Caco-2 (cell line): Measurements from ENCODE around the gene NOX4. TPM values are rescaled to one million over a fixed set of nuclear protein-coding genes. Genes with fewer than 3 reads are reported as not detected.
"Not testable (repeated sequence)": the region's sequence is repeated elsewhere in the genome, so short reads cannot be mapped to it uniquely, and the experiment has no call there.

ENCODE experiments used
- BruUV-seq: library from RNA; stranded (reverse); fragments of 400-500 nt; replicated peaks from 2 replicates; lab custom pipeline; 2021; lab: Mats Ljungman, UMichigan
- CTCF ChIA-PET: fragments of 300-600 bp; sonication (Branson Sonifier 250); formaldehyde crosslinking; loops from one replicate; lab custom pipeline; 2022; ENCODE audit warnings: antibody characterized with exemption; lab: Charles Lee
- POLR2A ChIA-PET: fragments of 300-600 bp; sonication (Branson Sonifier 250); formaldehyde crosslinking; loops from one replicate; lab custom pipeline; 2022; ENCODE audit warnings: antibody characterized with exemption; lab: Charles Lee
- DNase-seq, 2 experiments: peaks; one replicate each; pipeline versions ENCODE4 v3.0.0 to v3.0.0-alpha.2; 2020 to 2022
- H3K27me3 ChIP-seq: replicated peaks from 2 replicates; pipeline ENCODE4 v1.6.0; 2011; ENCODE audit warnings: low read length; ENCODE audit not compliant: control insufficient read depth, insufficient read depth
- H3K36me3 ChIP-seq: 2 replicates; pipeline ENCODE4 v1.5.1; 2011; ENCODE audit warnings: low read length; ENCODE audit not compliant: control insufficient read depth, insufficient read depth
- H3K4me1 ChIP-seq: fragments of 250-450 bp; sonication (Bioruptor Pico); 2 replicates; pipeline ENCODE4 v1.5.1; 2020; ENCODE audit warnings: mild to moderate bottlenecking
- H3K4me3 ChIP-seq: 2 replicates; pipeline ENCODE4 v1.5.1; 2011; ENCODE audit warnings: low read depth, mild to moderate bottlenecking, control low read depth, low read length
- H3K9me3 ChIP-seq: fragments of 250-450 bp; sonication (Bioruptor Pico); 2 replicates; pipeline ENCODE4 v1.5.1; 2020; ENCODE audit warnings: mild to moderate bottlenecking, moderate library complexity
- H3K27ac Mint-ChIP-seq: one replicate; pipeline ENCODE4 v1.8.0; 2022; ENCODE audit warnings: mixed read lengths; ENCODE audit not compliant: unreplicated experiment
- H3K27me3 Mint-ChIP-seq: one replicate; pipeline ENCODE4 v1.8.0; 2022; ENCODE audit warnings: mixed read lengths; ENCODE audit not compliant: insufficient read depth, unreplicated experiment
- H3K36me3 Mint-ChIP-seq: one replicate; pipeline ENCODE4 v1.8.0; 2022; ENCODE audit warnings: mild to moderate bottlenecking, mixed read lengths; ENCODE audit not compliant: insufficient read depth, unreplicated experiment
- H3K4me1 Mint-ChIP-seq: one replicate; pipeline ENCODE4 v1.8.0; 2022; ENCODE audit warnings: low read depth, mixed read lengths; ENCODE audit not compliant: unreplicated experiment
- H3K4me3 Mint-ChIP-seq: one replicate; pipeline ENCODE4 v1.8.0; 2022; ENCODE audit warnings: mild to moderate bottlenecking, moderate library complexity, mixed read lengths; ENCODE audit not compliant: unreplicated experiment
- H3K9me3 Mint-ChIP-seq: one replicate; pipeline ENCODE4 v1.8.0; 2022; ENCODE audit warnings: mixed read lengths; ENCODE audit not compliant: unreplicated experiment
- intact Hi-C: fragments of 100-400 bp; cut with micrococcal nuclease; formaldehyde crosslinking; loops from one replicate; pipeline ENCODE4 v1.10.0; 2022; ENCODE audit not compliant: unreplicated experiment
- total RNA-seq: library from RNA; stranded (reverse); gene quantifications from 2 replicates; pipeline ENCODE4 v1.2.3, GENCODE V29; 2022
- TF ChIP-seq, protein P1 (sequence below), 2 experiments: fragments of 200-600 bp in 1 of 2; IDR thresholded peaks; 1 replicate in 1 of 2; 2 replicates in 1 of 2; pipeline versions ENCODE4 v1.5.1 to v1.8.0; 2011 to 2022; ENCODE audit warnings: antibody characterized with exemption in 1 of 2, control low read depth in 1 of 2, inconsistent platforms in 1 of 2, low read depth in 1 of 2, low read length in 1 of 2, mild to moderate bottlenecking in 1 of 2, moderate library complexity in 1 of 2; ENCODE audit not compliant: insufficient read depth in 1 of 2, severe bottlenecking in 1 of 2, unreplicated experiment in 1 of 2

NOX4 gene
- total RNA-seq, 1 experiment from 2014 or later = not detected

DNA sequence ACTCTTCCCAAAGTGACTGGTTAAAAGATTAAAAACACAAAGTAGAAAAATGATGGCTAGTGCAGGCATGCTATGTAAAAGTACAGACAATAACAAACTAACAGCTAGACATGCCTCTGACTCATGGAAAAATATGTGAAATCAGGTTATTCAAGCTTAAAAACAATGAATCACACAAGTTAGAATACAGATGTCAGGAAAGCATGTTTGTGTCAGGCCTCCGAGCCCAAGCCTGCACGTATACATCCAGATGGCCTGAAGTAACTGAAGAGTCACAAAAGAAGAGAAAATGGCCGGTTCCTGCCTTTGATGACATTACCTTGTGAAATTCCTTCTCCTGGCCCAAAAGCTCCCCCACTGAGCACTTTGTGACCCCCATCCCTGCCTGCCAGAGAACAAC lies 110.1 kb downstream of the NOX4 start:
- BruUV-seq = no TSS peak
- Mint-ChIP-seq H3K4me1 (no peaks in the 10 kb centered on the region), H3K9me3 (no peaks in the 10 kb centered on the region), H3K36me3 (no peaks in the 10 kb centered on the region), H3K27ac (no peak overlapping the region), H3K27me3 (peaks cover 12% of the 10 kb centered on the region), H3K4me3 (no peak overlapping the region)
- no peak overlapping the region for H3K4me3 ChIP-seq
- CTCF ChIA-PET = no interaction called here
- TF ChIP-seq, protein P1, sequence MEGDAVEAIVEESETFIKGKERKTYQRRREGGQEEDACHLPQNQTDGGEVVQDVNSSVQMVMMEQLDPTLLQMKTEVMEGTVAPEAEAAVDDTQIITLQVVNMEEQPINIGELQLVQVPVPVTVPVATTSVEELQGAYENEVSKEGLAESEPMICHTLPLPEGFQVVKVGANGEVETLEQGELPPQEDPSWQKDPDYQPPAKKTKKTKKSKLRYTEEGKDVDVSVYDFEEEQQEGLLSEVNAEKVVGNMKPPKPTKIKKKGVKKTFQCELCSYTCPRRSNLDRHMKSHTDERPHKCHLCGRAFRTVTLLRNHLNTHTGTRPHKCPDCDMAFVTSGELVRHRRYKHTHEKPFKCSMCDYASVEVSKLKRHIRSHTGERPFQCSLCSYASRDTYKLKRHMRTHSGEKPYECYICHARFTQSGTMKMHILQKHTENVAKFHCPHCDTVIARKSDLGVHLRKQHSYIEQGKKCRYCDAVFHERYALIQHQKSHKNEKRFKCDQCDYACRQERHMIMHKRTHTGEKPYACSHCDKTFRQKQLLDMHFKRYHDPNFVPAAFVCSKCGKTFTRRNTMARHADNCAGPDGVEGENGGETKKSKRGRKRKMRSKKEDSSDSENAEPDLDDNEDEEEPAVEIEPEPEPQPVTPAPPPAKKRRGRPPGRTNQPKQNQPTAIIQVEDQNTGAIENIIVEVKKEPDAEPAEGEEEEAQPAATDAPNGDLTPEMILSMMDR (IDR thresholded peaks at IDR 0.05; ENCODE audit: insufficient read depth in 1 of 2, low read depth in 1 of 2, low read length in 1 of 2, severe bottlenecking in 1 of 2, unreplicated experiment in 1 of 2) = no peak
- DNase-seq = no peak
- no peaks in the 10 kb centered on the region for H3K36me3 ChIP-seq
- no peaks in the 10 kb centered on the region for H3K4me1 ChIP-seq
- H3K9me3 ChIP-seq = peaks cover 5% of the 10 kb centered on the region
- no peaks in the 10 kb centered on the region for H3K27me3 ChIP-seq
- POLR2A ChIA-PET = no interaction called here
- intact Hi-C loops = no loop called here

DNA sequence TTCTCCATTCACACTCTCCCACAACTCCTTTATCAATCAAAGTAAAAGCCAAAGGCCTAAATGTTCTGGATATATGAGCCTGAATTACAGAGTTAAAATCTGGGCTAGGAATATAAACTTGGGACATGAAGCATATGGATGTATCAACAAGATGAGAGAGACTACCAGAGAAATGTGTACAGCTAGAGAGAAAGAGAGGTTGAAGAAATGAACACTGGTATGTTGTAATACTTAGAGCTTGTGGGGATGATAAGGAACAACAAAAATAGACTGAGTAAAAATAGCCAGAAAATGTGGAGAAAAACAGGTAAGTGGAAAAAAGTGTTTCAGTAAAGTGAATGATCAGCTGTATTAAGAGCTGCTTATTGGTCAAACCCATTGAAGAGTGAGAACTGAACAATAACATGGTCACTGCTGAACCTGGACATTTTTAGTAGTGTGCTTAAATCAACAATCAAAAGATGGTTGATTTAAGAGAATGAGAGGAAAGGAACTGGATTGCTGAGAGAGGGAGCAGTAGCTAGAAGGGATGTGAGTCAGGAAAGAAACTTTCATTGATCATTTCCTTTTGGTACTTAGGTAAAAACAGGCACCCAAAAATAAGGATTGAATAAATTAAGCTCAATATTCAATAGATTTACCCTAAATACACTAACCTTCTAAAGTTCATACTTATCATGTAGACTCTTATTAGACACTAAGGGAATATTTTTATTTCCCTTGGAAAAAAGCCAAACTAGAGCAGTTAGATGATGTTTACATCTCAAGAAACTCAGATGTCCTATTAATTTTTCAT lies 111.0 kb downstream of the NOX4 start:
- CTCF ChIA-PET = interaction anchor here (0.7 kb wide), 1 partner anchor 148 kb away, joined by 3 read pairs; no protein-coding TSS in a partner anchor
- DNase-seq, H3K36me3 Mint-ChIP-seq, H3K4me1 ChIP-seq, intact Hi-C loops, H3K4me3 Mint-ChIP-seq, H3K27me3 ChIP-seq, H3K36me3 ChIP-seq, H3K9me3 ChIP-seq, H3K4me3 ChIP-seq, H3K9me3 Mint-ChIP-seq, BruUV-seq, POLR2A ChIA-PET, H3K27ac Mint-ChIP-seq, H3K4me1 Mint-ChIP-seq: not testable (repeated sequence)
- peaks cover 12% of the 10 kb centered on the region for H3K27me3 Mint-ChIP-seq

DNA sequence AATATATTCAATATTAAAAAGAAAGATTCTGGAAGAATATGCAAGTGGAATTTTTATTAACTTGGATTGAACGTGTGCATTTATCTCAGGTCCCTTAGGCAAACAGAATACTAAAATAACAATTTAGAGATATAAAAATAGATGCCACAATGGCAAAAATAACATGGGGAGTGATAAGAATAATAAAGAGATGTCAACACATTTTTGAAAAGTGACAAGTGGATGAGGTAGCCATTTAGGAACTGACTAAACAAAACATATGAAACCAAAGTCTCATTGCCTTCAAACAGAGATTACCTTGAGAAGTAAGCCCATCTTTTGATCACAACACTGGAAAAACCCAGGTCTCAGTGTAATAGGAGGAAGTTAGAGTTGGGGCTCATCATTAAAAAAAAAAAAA lies 112.2 kb downstream of the NOX4 start:
- H3K9me3 Mint-ChIP-seq, POLR2A ChIA-PET, CTCF ChIA-PET, H3K27me3 ChIP-seq, H3K9me3 ChIP-seq, H3K27ac Mint-ChIP-seq, H3K4me3 Mint-ChIP-seq, DNase-seq, H3K4me1 Mint-ChIP-seq, intact Hi-C loops, BruUV-seq, H3K4me3 ChIP-seq, H3K36me3 Mint-ChIP-seq, H3K4me1 ChIP-seq, H3K36me3 ChIP-seq: not testable (repeated sequence)
- H3K27me3 Mint-ChIP-seq = peaks cover 12% of the 10 kb centered on the region

DNA sequence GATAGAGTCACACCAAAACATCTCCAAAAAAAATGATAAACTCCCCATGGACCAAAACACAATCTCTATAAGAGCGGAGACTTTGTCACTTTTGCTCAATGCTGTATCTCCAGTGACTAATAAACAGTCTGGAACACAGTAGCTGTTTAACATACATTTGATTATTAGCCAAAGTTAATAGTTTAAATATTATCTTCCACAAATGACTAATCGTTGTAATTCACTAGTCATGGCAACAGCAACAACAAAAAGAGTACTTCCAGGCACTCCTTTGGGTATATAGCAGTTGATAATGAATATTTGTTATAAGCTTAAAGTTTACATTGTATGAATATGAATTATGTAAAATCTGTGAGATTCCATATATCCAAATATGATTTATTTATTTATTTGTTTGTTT lies 121.8 kb downstream of the NOX4 start:
- H3K4me1 Mint-ChIP-seq, CTCF ChIA-PET, H3K4me1 ChIP-seq, BruUV-seq, H3K36me3 Mint-ChIP-seq, H3K27me3 ChIP-seq, H3K36me3 ChIP-seq, H3K9me3 Mint-ChIP-seq, H3K4me3 ChIP-seq, H3K9me3 ChIP-seq, H3K27ac Mint-ChIP-seq, H3K27me3 Mint-ChIP-seq, H3K4me3 Mint-ChIP-seq, intact Hi-C loops, DNase-seq, POLR2A ChIA-PET: not testable (repeated sequence)

DNA sequence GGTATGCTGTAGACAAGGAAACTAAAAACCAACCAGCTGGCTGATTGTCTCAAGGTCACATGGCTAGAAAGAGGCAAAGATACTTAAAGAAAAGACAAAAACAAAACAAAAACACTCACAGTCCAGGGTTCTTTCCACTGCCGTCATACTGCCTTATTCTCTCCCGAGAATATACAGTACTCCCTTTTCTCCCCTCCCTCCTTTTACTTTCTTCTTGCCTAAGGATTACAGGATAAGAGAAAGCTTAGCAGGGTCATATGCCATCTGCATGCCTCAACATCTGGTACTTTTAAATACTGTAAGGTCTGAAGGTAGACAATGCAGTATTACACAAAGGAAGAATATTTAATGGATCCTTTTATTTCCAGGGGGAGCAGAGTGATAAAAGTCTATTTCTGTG lies 126.3 kb downstream of the NOX4 start:
- H3K4me1 ChIP-seq, H3K4me3 Mint-ChIP-seq, DNase-seq, CTCF ChIA-PET, POLR2A ChIA-PET, H3K27me3 ChIP-seq, intact Hi-C loops, H3K9me3 ChIP-seq, BruUV-seq, H3K9me3 Mint-ChIP-seq, H3K36me3 ChIP-seq, H3K36me3 Mint-ChIP-seq, H3K4me3 ChIP-seq, H3K27me3 Mint-ChIP-seq, H3K4me1 Mint-ChIP-seq, H3K27ac Mint-ChIP-seq: not testable (repeated sequence)
